H1 (cell line): ENCODE measurements around the gene C2CD4C. TPM values are rescaled to one million over a fixed set of nuclear protein-coding genes. Genes with fewer than 3 reads are reported as not detected.
A peak's percentile ranks its signal among the peaks of the same experiment; 100 is the strongest.

Experiments used
- CTCF ChIA-PET: fragments of 300-600 bp; sonication (Branson Sonifier 250); formaldehyde crosslinking; loops from one replicate; lab custom pipeline; 2021; ENCODE audit not compliant: partially characterized antibody; lab: Charles Lee
- POLR2A ChIA-PET: fragments of 300-600 bp; sonication (Branson Sonifier 250); formaldehyde crosslinking; loops from one replicate; lab custom pipeline; 2021; ENCODE audit warnings: inconsistent platforms; ENCODE audit not compliant: partially characterized antibody; lab: Charles Lee
- DNase-seq, 2 experiments: peaks; one replicate each; pipeline versions ENCODE4 v3.0.0 to v3.0.0-alpha.2; 2010 to 2022; ENCODE audit warnings: low spot score in 2 of 2, low read depth in 1 of 2, mixed read lengths in 1 of 2
- FAIRE-seq: peaks from 2 replicates; lab custom pipeline; 2011; peaks lifted over from hg19 to GRCh38; lab: Jason Lieb, UNC
- H2AFZ ChIP-seq: 2 replicates; pipeline ENCODE4 v1.8.1; 2012; ENCODE audit warnings: low read length, inconsistent platforms
- H2AK5ac ChIP-seq: 2 replicates; pipeline ENCODE4 v1.6.1; 2013; ENCODE audit warnings: low read depth, low read length
- H2BK120ac ChIP-seq: replicated peaks from 2 replicates; pipeline ENCODE3; 2013; ENCODE audit warnings: low read depth, low read length, inconsistent platforms
- H2BK12ac ChIP-seq: 2 replicates; pipeline ENCODE4 v1.6.1; 2013; ENCODE audit warnings: low read depth, low read length
- H2BK15ac ChIP-seq: 2 replicates; pipeline ENCODE4 v1.6.1; 2013; ENCODE audit warnings: low read length
- H2BK20ac ChIP-seq: 2 replicates; pipeline ENCODE4 v1.6.1; 2013; ENCODE audit warnings: low read length
- H2BK5ac ChIP-seq: 2 replicates; pipeline ENCODE4 v1.6.1; 2013; ENCODE audit warnings: low read depth, low read length
- H3K14ac ChIP-seq: 2 replicates; pipeline ENCODE4 v1.6.1; 2013; ENCODE audit warnings: inconsistent platforms; ENCODE audit not compliant: insufficient read length
- H3K18ac ChIP-seq: 2 replicates; pipeline ENCODE4 v1.6.1; 2013; ENCODE audit warnings: low read length; ENCODE audit errors: extremely low read depth
- H3K23ac ChIP-seq: 2 replicates; pipeline ENCODE4 v1.6.1; 2013; ENCODE audit warnings: inconsistent platforms; ENCODE audit not compliant: insufficient read length
- H3K23me2 ChIP-seq: 2 replicates; pipeline ENCODE4 v1.6.1; 2013; ENCODE audit warnings: low read depth, low read length
- H3K27ac ChIP-seq: 2 replicates; pipeline ENCODE4 v1.6.1; 2011; ENCODE audit warnings: low read depth, low read length, inconsistent platforms
- H3K27me3 ChIP-seq, 4 experiments: replicated peaks in 1 of 4; 1 replicate in 1 of 4; 2 replicates in 3 of 4; pipeline versions ENCODE4 v1.6.1 to v1.8.1; 2011 to 2013; ENCODE audit warnings: low read length in 3 of 4, mild to moderate bottlenecking in 3 of 4, inconsistent platforms in 2 of 4, mixed read lengths in 2 of 4, moderate library complexity in 1 of 4; ENCODE audit not compliant: control insufficient read depth in 3 of 4, insufficient read depth in 3 of 4; ENCODE audit errors: extremely low read depth in 1 of 4
- H3K36me3 ChIP-seq, 4 experiments: 2 replicates each; pipeline versions ENCODE4 v1.6.1 to v1.8.1; 2011 to 2013; ENCODE audit warnings: mild to moderate bottlenecking in 4 of 4, low read length in 3 of 4, moderate library complexity in 2 of 4, control low read depth in 1 of 4, inconsistent platforms in 1 of 4; ENCODE audit not compliant: insufficient read depth in 4 of 4, control insufficient read depth in 2 of 4
- H3K4ac ChIP-seq: replicated peaks from 2 replicates; pipeline ENCODE3; 2013; ENCODE audit warnings: low read length, low read depth, mixed read lengths, inconsistent platforms; ENCODE audit not compliant: insufficient read length
- H3K4me1 ChIP-seq, 4 experiments: replicated peaks in 1 of 4; 1 replicate in 1 of 4; 2 replicates in 3 of 4; pipeline versions ENCODE4 v1.6.1 to v1.8.1; 2011 to 2013; ENCODE audit warnings: low read length in 3 of 4, inconsistent platforms in 2 of 4, mixed read lengths in 1 of 4; ENCODE audit not compliant: insufficient read depth in 4 of 4, control insufficient read depth in 3 of 4
- H3K4me2 ChIP-seq, 2 experiments: 2 replicates each; pipeline versions ENCODE4 v1.6.1 to v1.8.1; 2011 to 2013; ENCODE audit warnings: low read depth in 2 of 2, low read length in 2 of 2, control low read depth in 1 of 2, inconsistent platforms in 1 of 2, mild to moderate bottlenecking in 1 of 2; ENCODE audit not compliant: insufficient read depth in 1 of 2
- H3K4me3 ChIP-seq, 4 experiments: fragments of 200-600, 300-600 bp in 1 of 4; sonication (generic), shearing (Covaris generic), sonication (Bioruptor Twin) in 1 of 4; 2 replicates each; pipeline versions ENCODE4 v1.5.1 to v1.8.1; 2011 to 2016; ENCODE audit warnings: low read length in 4 of 4, low read depth in 3 of 4, control low read depth in 2 of 4, inconsistent platforms in 2 of 4, mild to moderate bottlenecking in 2 of 4, mixed read lengths in 1 of 4, moderate library complexity in 1 of 4; ENCODE audit not compliant: insufficient read depth in 2 of 4; ENCODE audit errors: extremely low read depth in 1 of 4
- H3K56ac ChIP-seq: replicated peaks from 2 replicates; pipeline ENCODE3; 2013; ENCODE audit warnings: low read depth, mild to moderate bottlenecking, mixed read lengths, low read length, inconsistent platforms; ENCODE audit not compliant: insufficient read length
- H3K79me1 ChIP-seq: 2 replicates; pipeline ENCODE4 v1.6.1; 2013; ENCODE audit warnings: low read depth, low read length, control low read depth
- H3K79me2 ChIP-seq, 2 experiments: 2 replicates each; pipeline versions ENCODE4 v1.6.1 to v1.8.1; 2012 to 2013; ENCODE audit warnings: low read length in 2 of 2, mild to moderate bottlenecking in 2 of 2, inconsistent platforms in 1 of 2; ENCODE audit not compliant: insufficient read depth in 2 of 2, control insufficient read depth in 1 of 2
- H3K9ac ChIP-seq, 4 experiments: replicated peaks in 1 of 4; 1 replicate in 1 of 4; 2 replicates in 3 of 4; pipeline versions ENCODE4 v1.6.1 to v1.8.1; 2011 to 2013; ENCODE audit warnings: low read depth in 3 of 4, low read length in 3 of 4, control low read depth in 2 of 4, mild to moderate bottlenecking in 2 of 4, moderate library complexity in 2 of 4, inconsistent platforms in 1 of 4; ENCODE audit errors: extremely low read depth in 1 of 4
- H3K9me3 ChIP-seq, 2 experiments: 2 replicates each; pipeline versions ENCODE4 v1.6.1 to v1.8.1; 2012 to 2013; ENCODE audit warnings: mild to moderate bottlenecking in 2 of 2, moderate library complexity in 2 of 2, control low read depth in 1 of 2, inconsistent platforms in 1 of 2, low read depth in 1 of 2, low read length in 1 of 2, mixed read lengths in 1 of 2; ENCODE audit not compliant: insufficient read depth in 2 of 2
- H4K20me1 ChIP-seq, 2 experiments: replicated peaks in 1 of 2; 2 replicates each; pipeline versions ENCODE3 to v1.8.1; 2011 to 2013; ENCODE audit warnings: inconsistent platforms in 2 of 2, low read length in 2 of 2, mild to moderate bottlenecking in 1 of 2; ENCODE audit not compliant: insufficient read depth in 2 of 2, control insufficient read depth in 1 of 2
- H4K5ac ChIP-seq: 2 replicates; pipeline ENCODE4 v1.6.1; 2013; ENCODE audit warnings: low read length, low read depth, mixed read lengths, inconsistent platforms; ENCODE audit not compliant: insufficient read length
- H4K8ac ChIP-seq: 2 replicates; pipeline ENCODE4 v1.8.0; 2013; ENCODE audit warnings: mild to moderate bottlenecking, moderate library complexity, low read length, inconsistent platforms; ENCODE audit not compliant: insufficient read depth; ENCODE audit errors: extremely low read depth
- H4K91ac ChIP-seq: replicated peaks from 2 replicates; pipeline ENCODE3; 2013; ENCODE audit warnings: low read length, mixed read lengths, inconsistent platforms; ENCODE audit not compliant: insufficient read length
- CHD2 ChIP-seq: IDR thresholded peaks from 2 replicates; pipeline ENCODE4 v1.6.1; 2012; ENCODE audit warnings: low read length, improper control_type of control experiment
- GTF2F1 ChIP-seq: IDR thresholded peaks from 2 replicates; pipeline ENCODE4 v1.6.1; 2012; ENCODE audit warnings: low read depth, low read length, improper control_type of control experiment, borderline replicate concordance
- HDAC2 ChIP-seq, 2 experiments: fragments of 300-600 bp in 1 of 2; sonication (generic) in 1 of 2; IDR thresholded peaks; 2 replicates each; pipeline ENCODE4 v1.6.1; 2011 to 2012; ENCODE audit warnings: low read depth in 2 of 2, low read length in 2 of 2, mild to moderate bottlenecking in 2 of 2, moderate library complexity in 2 of 2, borderline replicate concordance in 1 of 2, inconsistent platforms in 1 of 2
- JUN ChIP-seq: IDR thresholded peaks from 2 replicates; pipeline ENCODE4 v1.6.1; 2011; ENCODE audit warnings: low read depth, mild to moderate bottlenecking, improper control_type of control experiment, low read length
- POLR2AphosphoS5 ChIP-seq: IDR thresholded peaks from 2 replicates; pipeline ENCODE4 v1.6.1; 2011; ENCODE audit warnings: low read depth, low read length
- RAD21 ChIP-seq, 2 experiments: IDR thresholded peaks in 1 of 2; conservative IDR thresholded peaks in 1 of 2; 2 replicates each; pipeline ENCODE4 v1.6.1; 2011; ENCODE audit warnings: low read depth in 2 of 2, low read length in 2 of 2, improper control_type of control experiment in 1 of 2, inconsistent platforms in 1 of 2, mild to moderate bottlenecking in 1 of 2, moderate library complexity in 1 of 2
- RBBP5 ChIP-seq: IDR thresholded peaks from 2 replicates; pipeline ENCODE4 v1.7.1; 2012; ENCODE audit warnings: low read depth, mild to moderate bottlenecking, inconsistent platforms, low read length, moderate library complexity, borderline replicate concordance
- RXRA ChIP-seq: IDR thresholded peaks from 2 replicates; pipeline ENCODE4 v1.6.1; 2011; ENCODE audit warnings: low read depth, mild to moderate bottlenecking, low read length, moderate library complexity; ENCODE audit not compliant: insufficient read depth
- SAP30 ChIP-seq: fragments of 300-600 bp; sonication (generic); IDR thresholded peaks from 2 replicates; pipeline ENCODE4 v1.7.1; 2012; ENCODE audit warnings: low read length, moderate library complexity, mild to moderate bottlenecking, inconsistent platforms; ENCODE audit not compliant: insufficient read depth, insufficient replicate concordance
- TBP ChIP-seq: IDR thresholded peaks from 2 replicates; pipeline ENCODE4 v1.6.1; 2011; ENCODE audit warnings: low read depth, low read length, improper control_type of control experiment
- WGBS, 2 experiments: shearing (Covaris generic) in 1 of 2; methylation state at CpG; one replicate each; pipeline versions ENCODE4 v1.1.6 to v1.1.7; 2013 to 2015; ENCODE audit warnings: low lambda C conversion rate in 2 of 2, mixed read lengths in 2 of 2, inconsistent platforms in 1 of 2, low coverage in 1 of 2, missing lambda C conversion rate in 1 of 2; ENCODE audit not compliant: insufficient replicate concordance in 2 of 2, insufficient coverage in 1 of 2, insufficient read length in 1 of 2; ENCODE audit errors: extremely low coverage in 1 of 2, missing lambda C conversion rate in 1 of 2; 5-methylcytosine and 5-hydroxymethylcytosine counted together
- polyA plus RNA-seq, 7 experiments: library from polyadenylated mRNA; depleted of rRNA in 3 of 7; stranded (reverse) in 5 of 7; unstranded in 2 of 7; fragments of >200 nt in 5 of 7; fragments of 200-250 nt in 2 of 7; gene quantifications; 1 replicate in 5 of 7; 2 replicates in 1 of 7; 4 replicates in 1 of 7; pipeline versions ENCODE4 v1.2.1 to v1.2.3, GENCODE V29; 2011 to 2013; ENCODE audit warnings: missing spikeins in 2 of 7, mixed read lengths in 2 of 7
- total RNA-seq: library from RNA; stranded (reverse); fragmentation: NEBNext Ultra II Directional; extraction: Animal tissue kit (Norgen Biotek cat#: 25700); gene quantifications from 2 replicates; pipeline ENCODE4 v1.2.1, GENCODE V29; 2021

C2CD4C gene
- total and polyA plus RNA-seq, 2 of the 8 experiments (the other 6 are each of a cell fraction or from before 2014, with no cell fraction given) = 3.8 to 6.3 TPM

DNA sequence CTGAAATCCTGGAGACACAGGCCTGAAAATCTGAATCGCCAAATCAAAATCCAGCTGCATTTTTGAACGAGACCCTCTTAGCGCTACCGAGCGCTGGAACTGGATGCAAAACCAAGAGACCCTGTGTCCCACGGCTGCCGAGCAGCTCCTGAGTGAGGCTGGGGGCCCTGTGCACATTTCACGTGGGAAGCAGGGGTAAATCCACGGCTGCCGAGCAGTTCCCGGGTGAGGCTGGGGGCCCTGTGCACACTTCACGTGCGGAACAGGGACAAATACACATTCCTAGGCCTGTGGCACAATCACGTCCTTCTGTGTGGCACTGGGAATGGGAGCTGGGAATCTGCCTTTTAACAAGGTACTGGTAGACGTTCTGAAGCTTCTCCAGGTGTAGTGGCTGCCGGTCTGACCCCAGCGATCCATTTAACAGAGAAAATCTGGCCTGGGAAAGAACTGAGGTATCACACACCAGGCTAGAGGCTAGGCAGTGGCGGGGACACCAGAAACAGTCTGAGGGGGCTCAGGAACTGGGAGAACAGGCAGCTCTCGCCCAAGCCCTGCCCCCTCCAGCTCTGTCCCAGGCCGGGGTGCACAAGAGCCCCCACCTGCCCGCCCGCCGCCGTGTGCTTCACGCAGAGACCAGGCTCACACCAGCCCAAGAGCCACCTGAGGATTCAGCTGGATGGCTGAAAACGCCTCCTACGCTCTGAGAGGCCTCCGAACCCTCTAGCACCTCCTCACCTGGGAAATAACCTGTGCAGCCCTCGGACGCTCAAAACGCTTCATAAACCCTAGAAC is 11.0 kb upstream of the C2CD4C start:
- 86% methylated on average over 30 of the region's 31 CpGs; no CpG with 5 or more reads in 1 of the 2 experiments for WGBS, 2 experiments
- TF ChIP-seq RAD21 (IDR thresholded peaks at IDR 0.05 in 1 of 2, conservative IDR thresholded peaks at IDR 0.05 in 1 of 2; ENCODE audit: low read depth in 2 of 2, low read length in 2 of 2) = no peak
- TF ChIP-seq HDAC2 (IDR thresholded peaks at IDR 0.05; ENCODE audit: borderline replicate concordance in 1 of 2, low read depth in 2 of 2, low read length in 2 of 2) = no peak
- no peak for TF ChIP-seq TBP
- no peak for TF ChIP-seq RBBP5
- no peak for TF ChIP-seq JUN
- no peak for TF ChIP-seq SAP30
- no peak for TF ChIP-seq POLR2AphosphoS5
- TF ChIP-seq RXRA = no peak
- no peak for TF ChIP-seq GTF2F1
- no peak for TF ChIP-seq CHD2

More for the DNA sequence above, 11.0 kb upstream of the C2CD4C start:
- no peak overlapping the region for H3K4me2 ChIP-seq
- no peak overlapping the region for H3K18ac ChIP-seq
- peaks cover 0 to 2% of the 10 kb centered on the region in 2 experiments for H4K20me1 ChIP-seq
- no peak for FAIRE-seq
- H3K23ac ChIP-seq = no peak overlapping the region
- no peak overlapping the region for H3K9ac ChIP-seq
- H3K27me3 ChIP-seq = no peaks in the 10 kb centered on the region
- H2BK120ac ChIP-seq = no peak overlapping the region
- no peak overlapping the region for H3K4ac ChIP-seq
- H3K79me2 ChIP-seq = no peaks in the 10 kb centered on the region
- H2BK12ac ChIP-seq = 0 out of 2 replicates have a peak overlapping the region, but pooled peaks have one; percentile 9
- peak overlapping the region; percentile 71 for H4K8ac ChIP-seq
- no peak overlapping the region for H2BK5ac ChIP-seq
- no peak overlapping the region for H3K56ac ChIP-seq
- no peak overlapping the region for H4K91ac ChIP-seq
- H2BK15ac ChIP-seq = peak overlapping the region; percentile 92; the same call in 1 of the 2 replicates
- no peak overlapping the region for H2AK5ac ChIP-seq
- H4K5ac ChIP-seq = no peak overlapping the region
- H3K9me3 ChIP-seq = peaks cover 0 to 6% of the 10 kb centered on the region in 2 experiments; a peak in 1 of 4 replicates
- ChIA-PET CTCF (interaction anchor here (0.9 to 1.7 kb wide), 6 partner anchors 13 to 88 kb away, joined by 3 to 7 read pairs (median 4); no protein-coding TSS in a partner anchor), POLR2A (interaction anchor here (0.8 to 1.5 kb wide), 5 partner anchors 10 to 48 kb away, joined by 3 to 7 read pairs (median 3); partner anchors contain the start of gene C2CD4C)
- H3K79me1 ChIP-seq = no peaks in the 10 kb centered on the region
- H3K27ac ChIP-seq = no peak overlapping the region
- DNase-seq = peak in 1 of 2 experiments; percentile 43
- no peak overlapping the region for H3K4me3 ChIP-seq
- H3K4me1 ChIP-seq = peaks cover 0 to 15% (median 10%) of the 10 kb centered on the region in 4 experiments; a peak in 6 of 7 replicates
- no peak overlapping the region for H3K14ac ChIP-seq
- peaks cover 7% of the 10 kb centered on the region; the same call in 1 of the 2 replicates for H3K23me2 ChIP-seq
- no peak overlapping the region for H2BK20ac ChIP-seq
- H2AFZ ChIP-seq = no peak overlapping the region
- no peaks in the 10 kb centered on the region for H3K36me3 ChIP-seq
